H1 (cell line): ENCODE data around the gene CCP110. TPM values are rescaled to one million over a fixed set of nuclear protein-coding genes. Genes with fewer than 3 reads are reported as not detected.

ENCODE experiments used
- CTCF ChIA-PET: fragments of 300-600 bp; sonication (Branson Sonifier 250); formaldehyde crosslinking; loops from one replicate; lab custom pipeline; 2021; ENCODE audit not compliant: partially characterized antibody; lab: Charles Lee
- POLR2A ChIA-PET: fragments of 300-600 bp; sonication (Branson Sonifier 250); formaldehyde crosslinking; loops from one replicate; lab custom pipeline; 2021; ENCODE audit warnings: inconsistent platforms; ENCODE audit not compliant: partially characterized antibody; lab: Charles Lee
- DNase-seq, 2 experiments: peaks; one replicate each; pipeline versions ENCODE4 v3.0.0 to v3.0.0-alpha.2; 2010 to 2022; ENCODE audit warnings: low spot score in 2 of 2, low read depth in 1 of 2, mixed read lengths in 1 of 2
- FAIRE-seq: peaks from 2 replicates; lab custom pipeline; 2011; peaks lifted over from hg19 to GRCh38; lab: Jason Lieb, UNC
- H2AFZ ChIP-seq: 2 replicates; pipeline ENCODE4 v1.8.1; 2012; ENCODE audit warnings: low read length, inconsistent platforms
- H2AK5ac ChIP-seq: 2 replicates; pipeline ENCODE4 v1.6.1; 2013; ENCODE audit warnings: low read depth, low read length
- H2BK120ac ChIP-seq: replicated peaks from 2 replicates; pipeline ENCODE3; 2013; ENCODE audit warnings: low read depth, low read length, inconsistent platforms
- H2BK12ac ChIP-seq: 2 replicates; pipeline ENCODE4 v1.6.1; 2013; ENCODE audit warnings: low read depth, low read length
- H2BK15ac ChIP-seq: 2 replicates; pipeline ENCODE4 v1.6.1; 2013; ENCODE audit warnings: low read length
- H2BK20ac ChIP-seq: 2 replicates; pipeline ENCODE4 v1.6.1; 2013; ENCODE audit warnings: low read length
- H2BK5ac ChIP-seq: 2 replicates; pipeline ENCODE4 v1.6.1; 2013; ENCODE audit warnings: low read depth, low read length
- H3K14ac ChIP-seq: 2 replicates; pipeline ENCODE4 v1.6.1; 2013; ENCODE audit warnings: inconsistent platforms; ENCODE audit not compliant: insufficient read length
- H3K18ac ChIP-seq: 2 replicates; pipeline ENCODE4 v1.6.1; 2013; ENCODE audit warnings: low read length; ENCODE audit errors: extremely low read depth
- H3K23ac ChIP-seq: 2 replicates; pipeline ENCODE4 v1.6.1; 2013; ENCODE audit warnings: inconsistent platforms; ENCODE audit not compliant: insufficient read length
- H3K23me2 ChIP-seq: 2 replicates; pipeline ENCODE4 v1.6.1; 2013; ENCODE audit warnings: low read depth, low read length
- H3K27ac ChIP-seq: 2 replicates; pipeline ENCODE4 v1.6.1; 2011; ENCODE audit warnings: low read depth, low read length, inconsistent platforms
- H3K27me3 ChIP-seq, 4 experiments: replicated peaks in 1 of 4; 1 replicate in 1 of 4; 2 replicates in 3 of 4; pipeline versions ENCODE4 v1.6.1 to v1.8.1; 2011 to 2013; ENCODE audit warnings: low read length in 3 of 4, mild to moderate bottlenecking in 3 of 4, inconsistent platforms in 2 of 4, mixed read lengths in 2 of 4, moderate library complexity in 1 of 4; ENCODE audit not compliant: control insufficient read depth in 3 of 4, insufficient read depth in 3 of 4; ENCODE audit errors: extremely low read depth in 1 of 4
- H3K36me3 ChIP-seq, 4 experiments: 2 replicates each; pipeline versions ENCODE4 v1.6.1 to v1.8.1; 2011 to 2013; ENCODE audit warnings: mild to moderate bottlenecking in 4 of 4, low read length in 3 of 4, moderate library complexity in 2 of 4, control low read depth in 1 of 4, inconsistent platforms in 1 of 4; ENCODE audit not compliant: insufficient read depth in 4 of 4, control insufficient read depth in 2 of 4
- H3K4ac ChIP-seq: replicated peaks from 2 replicates; pipeline ENCODE3; 2013; ENCODE audit warnings: low read length, low read depth, mixed read lengths, inconsistent platforms; ENCODE audit not compliant: insufficient read length
- H3K4me1 ChIP-seq, 4 experiments: replicated peaks in 1 of 4; 1 replicate in 1 of 4; 2 replicates in 3 of 4; pipeline versions ENCODE4 v1.6.1 to v1.8.1; 2011 to 2013; ENCODE audit warnings: low read length in 3 of 4, inconsistent platforms in 2 of 4, mixed read lengths in 1 of 4; ENCODE audit not compliant: insufficient read depth in 4 of 4, control insufficient read depth in 3 of 4
- H3K4me2 ChIP-seq, 2 experiments: 2 replicates each; pipeline versions ENCODE4 v1.6.1 to v1.8.1; 2011 to 2013; ENCODE audit warnings: low read depth in 2 of 2, low read length in 2 of 2, control low read depth in 1 of 2, inconsistent platforms in 1 of 2, mild to moderate bottlenecking in 1 of 2; ENCODE audit not compliant: insufficient read depth in 1 of 2
- H3K4me3 ChIP-seq, 4 experiments: fragments of 200-600, 300-600 bp in 1 of 4; sonication (generic), shearing (Covaris generic), sonication (Bioruptor Twin) in 1 of 4; 2 replicates each; pipeline versions ENCODE4 v1.5.1 to v1.8.1; 2011 to 2016; ENCODE audit warnings: low read length in 4 of 4, low read depth in 3 of 4, control low read depth in 2 of 4, inconsistent platforms in 2 of 4, mild to moderate bottlenecking in 2 of 4, mixed read lengths in 1 of 4, moderate library complexity in 1 of 4; ENCODE audit not compliant: insufficient read depth in 2 of 4; ENCODE audit errors: extremely low read depth in 1 of 4
- H3K56ac ChIP-seq: replicated peaks from 2 replicates; pipeline ENCODE3; 2013; ENCODE audit warnings: low read depth, mild to moderate bottlenecking, mixed read lengths, low read length, inconsistent platforms; ENCODE audit not compliant: insufficient read length
- H3K79me1 ChIP-seq: 2 replicates; pipeline ENCODE4 v1.6.1; 2013; ENCODE audit warnings: low read depth, low read length, control low read depth
- H3K79me2 ChIP-seq, 2 experiments: 2 replicates each; pipeline versions ENCODE4 v1.6.1 to v1.8.1; 2012 to 2013; ENCODE audit warnings: low read length in 2 of 2, mild to moderate bottlenecking in 2 of 2, inconsistent platforms in 1 of 2; ENCODE audit not compliant: insufficient read depth in 2 of 2, control insufficient read depth in 1 of 2
- H3K9ac ChIP-seq, 4 experiments: replicated peaks in 1 of 4; 1 replicate in 1 of 4; 2 replicates in 3 of 4; pipeline versions ENCODE4 v1.6.1 to v1.8.1; 2011 to 2013; ENCODE audit warnings: low read depth in 3 of 4, low read length in 3 of 4, control low read depth in 2 of 4, mild to moderate bottlenecking in 2 of 4, moderate library complexity in 2 of 4, inconsistent platforms in 1 of 4; ENCODE audit errors: extremely low read depth in 1 of 4
- H3K9me3 ChIP-seq, 2 experiments: 2 replicates each; pipeline versions ENCODE4 v1.6.1 to v1.8.1; 2012 to 2013; ENCODE audit warnings: mild to moderate bottlenecking in 2 of 2, moderate library complexity in 2 of 2, control low read depth in 1 of 2, inconsistent platforms in 1 of 2, low read depth in 1 of 2, low read length in 1 of 2, mixed read lengths in 1 of 2; ENCODE audit not compliant: insufficient read depth in 2 of 2
- H4K20me1 ChIP-seq, 2 experiments: replicated peaks in 1 of 2; 2 replicates each; pipeline versions ENCODE3 to v1.8.1; 2011 to 2013; ENCODE audit warnings: inconsistent platforms in 2 of 2, low read length in 2 of 2, mild to moderate bottlenecking in 1 of 2; ENCODE audit not compliant: insufficient read depth in 2 of 2, control insufficient read depth in 1 of 2
- H4K5ac ChIP-seq: 2 replicates; pipeline ENCODE4 v1.6.1; 2013; ENCODE audit warnings: low read length, low read depth, mixed read lengths, inconsistent platforms; ENCODE audit not compliant: insufficient read length
- H4K8ac ChIP-seq: 2 replicates; pipeline ENCODE4 v1.8.0; 2013; ENCODE audit warnings: mild to moderate bottlenecking, moderate library complexity, low read length, inconsistent platforms; ENCODE audit not compliant: insufficient read depth; ENCODE audit errors: extremely low read depth
- H4K91ac ChIP-seq: replicated peaks from 2 replicates; pipeline ENCODE3; 2013; ENCODE audit warnings: low read length, mixed read lengths, inconsistent platforms; ENCODE audit not compliant: insufficient read length
- CEBPB ChIP-seq: IDR thresholded peaks from 2 replicates; pipeline ENCODE4 v1.6.1; 2012; ENCODE audit warnings: low read depth, low read length
- GTF2F1 ChIP-seq: IDR thresholded peaks from 2 replicates; pipeline ENCODE4 v1.6.1; 2012; ENCODE audit warnings: low read depth, low read length, improper control_type of control experiment, borderline replicate concordance
- RAD21 ChIP-seq, 2 experiments: IDR thresholded peaks in 1 of 2; conservative IDR thresholded peaks in 1 of 2; 2 replicates each; pipeline ENCODE4 v1.6.1; 2011; ENCODE audit warnings: low read depth in 2 of 2, low read length in 2 of 2, improper control_type of control experiment in 1 of 2, inconsistent platforms in 1 of 2, mild to moderate bottlenecking in 1 of 2, moderate library complexity in 1 of 2
- WGBS, 2 experiments: shearing (Covaris generic) in 1 of 2; methylation state at CpG; one replicate each; pipeline versions ENCODE4 v1.1.6 to v1.1.7; 2013 to 2015; ENCODE audit warnings: low lambda C conversion rate in 2 of 2, mixed read lengths in 2 of 2, inconsistent platforms in 1 of 2, low coverage in 1 of 2, missing lambda C conversion rate in 1 of 2; ENCODE audit not compliant: insufficient replicate concordance in 2 of 2, insufficient coverage in 1 of 2, insufficient read length in 1 of 2; ENCODE audit errors: extremely low coverage in 1 of 2, missing lambda C conversion rate in 1 of 2; 5-methylcytosine and 5-hydroxymethylcytosine counted together
- polyA plus RNA-seq, 7 experiments: library from polyadenylated mRNA; depleted of rRNA in 3 of 7; stranded (reverse) in 5 of 7; unstranded in 2 of 7; fragments of >200 nt in 5 of 7; fragments of 200-250 nt in 2 of 7; gene quantifications; 1 replicate in 5 of 7; 2 replicates in 1 of 7; 4 replicates in 1 of 7; pipeline versions ENCODE4 v1.2.1 to v1.2.3, GENCODE V29; 2011 to 2013; ENCODE audit warnings: missing spikeins in 2 of 7, mixed read lengths in 2 of 7
- total RNA-seq: library from RNA; stranded (reverse); fragmentation: NEBNext Ultra II Directional; extraction: Animal tissue kit (Norgen Biotek cat#: 25700); gene quantifications from 2 replicates; pipeline ENCODE4 v1.2.1, GENCODE V29; 2021

Gene CCP110
- total and polyA plus RNA-seq, 2 of the 8 experiments (the other 6 are each of a cell fraction or from before 2014, with no cell fraction given) = 3.2 to 19.8 TPM

- FAIRE-seq = no peak
- Histone ChIP-seq H4K20me1 (no peaks in the 10 kb centered on the region), H3K27ac (no peak overlapping the region), H2BK120ac (no peak overlapping the region), H4K5ac (no peak overlapping the region), H3K23me2 (no peaks in the 10 kb centered on the region; the same call in 1 of the 2 replicates), H3K4me2 (no peak overlapping the region), H2BK5ac (no peak overlapping the region), H2BK20ac (no peak overlapping the region), H2BK15ac (peak overlapping the region; percentile 31; the same call in 1 of the 2 replicates), H4K8ac (no peak overlapping the region), H3K79me2 (no peaks in the 10 kb centered on the region), H2AK5ac (no peak overlapping the region), H3K36me3 (no peaks in the 10 kb centered on the region), H3K9ac (no peak overlapping the region), H3K23ac (no peak overlapping the region), H3K18ac (no peak overlapping the region), H3K4ac (no peak overlapping the region), H2BK12ac (no peak overlapping the region), H3K79me1 (no peaks in the 10 kb centered on the region), H3K56ac (no peak overlapping the region), H2AFZ (no peak overlapping the region), H3K14ac (no peak overlapping the region), H4K91ac (no peak overlapping the region), H3K27me3 (no peaks in the 10 kb centered on the region), H3K4me1 (peaks cover 2 to 13% (median 7%) of the 10 kb centered on the region in 4 experiments; a peak in 4 of 7 replicates), H3K4me3 (no peak overlapping the region), H3K9me3 (peaks cover 0 to 8% of the 10 kb centered on the region in 2 experiments; a peak in 2 of 4 replicates)
- CTCF ChIA-PET = interaction anchor here (0.6 to 3.5 kb wide), 5 partner anchors 12 to 414 kb away, joined by 3 to 13 read pairs (median 6); partner anchors contain the start of gene TMC5
- POLR2A ChIA-PET = no interaction called here
- no peak for DNase-seq
- 8% methylated on average over 1 of the region's 1 CpG; no CpG with 5 or more reads in 1 of the 2 experiments for WGBS, 2 experiments
- TF ChIP-seq RAD21 (IDR thresholded peaks at IDR 0.05 in 1 of 2, conservative IDR thresholded peaks at IDR 0.05 in 1 of 2; ENCODE audit: low read depth in 2 of 2, low read length in 2 of 2) (no peak), GTF2F1 (no peak), CEBPB (no peak)
These were observed 33.1 kb upstream of the CCP110 start for GRCh38 chr16:19490619-19491018.
